GM13977 (cell line): ENCODE results near the gene SSBP1.
"Not testable (repeated sequence)": the region's sequence is repeated elsewhere in the genome, so short reads cannot be mapped to it uniquely, and the experiment has no call there.

Experiments used
- DNase-seq: peaks from one replicate; pipeline ENCODE4 v3.0.0; 2012; ENCODE audit warnings: low spot score
- in situ Hi-C: fragments of 300-500 bp; cut with MboI; formaldehyde crosslinking; loops from one replicate; pipeline ENCODE4 v1.12.0; 2022; ENCODE audit warnings: low sequenced_read_pairs, low pct_unique_long_range_greater_than_20kb, mixed read lengths, inconsistent platforms; ENCODE audit not compliant: unreplicated experiment
- TF ChIP-seq, protein P1 (sequence below): IDR thresholded peaks from 2 replicates; pipeline ENCODE4 v1.5.1; 2012; ENCODE audit warnings: mild to moderate bottlenecking, control low read depth; ENCODE audit not compliant: insufficient read depth; ENCODE audit errors: extremely low read depth, missing control alignments

Gene SSBP1

DNA sequence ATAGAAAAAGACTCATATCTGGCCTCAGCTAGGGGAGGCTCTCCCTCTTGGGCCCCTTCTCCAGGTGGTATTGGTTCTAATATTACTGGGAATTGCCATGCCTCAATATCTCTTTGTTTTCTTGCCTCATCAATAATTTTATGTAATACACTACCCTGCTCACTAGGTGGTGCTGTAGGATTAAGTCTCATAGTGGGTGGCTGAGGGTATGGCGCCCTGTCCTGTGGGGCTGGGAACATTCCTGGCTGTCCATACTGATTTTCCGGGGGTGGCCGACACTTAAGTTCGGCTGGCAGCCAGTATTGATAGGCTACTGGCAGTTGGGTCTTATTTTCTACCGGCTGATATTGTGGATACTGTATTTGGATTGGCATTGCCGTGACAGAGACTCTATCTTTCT, 16.8 kb downstream of the SSBP1 start:
- DNase-seq: no peak
- TF ChIP-seq, protein P1, sequence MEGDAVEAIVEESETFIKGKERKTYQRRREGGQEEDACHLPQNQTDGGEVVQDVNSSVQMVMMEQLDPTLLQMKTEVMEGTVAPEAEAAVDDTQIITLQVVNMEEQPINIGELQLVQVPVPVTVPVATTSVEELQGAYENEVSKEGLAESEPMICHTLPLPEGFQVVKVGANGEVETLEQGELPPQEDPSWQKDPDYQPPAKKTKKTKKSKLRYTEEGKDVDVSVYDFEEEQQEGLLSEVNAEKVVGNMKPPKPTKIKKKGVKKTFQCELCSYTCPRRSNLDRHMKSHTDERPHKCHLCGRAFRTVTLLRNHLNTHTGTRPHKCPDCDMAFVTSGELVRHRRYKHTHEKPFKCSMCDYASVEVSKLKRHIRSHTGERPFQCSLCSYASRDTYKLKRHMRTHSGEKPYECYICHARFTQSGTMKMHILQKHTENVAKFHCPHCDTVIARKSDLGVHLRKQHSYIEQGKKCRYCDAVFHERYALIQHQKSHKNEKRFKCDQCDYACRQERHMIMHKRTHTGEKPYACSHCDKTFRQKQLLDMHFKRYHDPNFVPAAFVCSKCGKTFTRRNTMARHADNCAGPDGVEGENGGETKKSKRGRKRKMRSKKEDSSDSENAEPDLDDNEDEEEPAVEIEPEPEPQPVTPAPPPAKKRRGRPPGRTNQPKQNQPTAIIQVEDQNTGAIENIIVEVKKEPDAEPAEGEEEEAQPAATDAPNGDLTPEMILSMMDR: peak; percentile 46
- in situ Hi-C loops: no loop called here

DNA sequence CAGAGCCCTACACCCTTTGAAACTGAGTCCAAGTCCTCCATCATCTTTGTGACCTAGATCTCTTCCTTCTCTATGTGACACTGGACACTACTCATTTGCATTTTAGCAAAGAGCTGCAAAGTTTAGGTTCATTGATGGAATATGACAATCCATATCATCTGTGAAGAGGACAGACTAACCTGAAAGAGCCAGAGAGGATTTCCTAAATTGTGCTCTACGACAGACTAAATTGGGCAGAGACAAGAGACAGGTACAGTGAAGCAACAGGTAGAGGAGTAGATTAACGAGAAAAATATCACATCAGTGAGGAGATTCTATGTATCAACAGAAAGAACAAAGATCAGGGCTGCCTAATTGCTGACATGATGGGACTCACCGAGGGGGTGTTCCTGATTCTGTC, 25.6 kb downstream of the SSBP1 start, which contains the start of gene TAS2R3:
Gene TAS2R3, plus strand, starts transcription at position 301 of the 400 bp plus-strand sequence. Its CDS starts 62 bp downstream, at position 363.
- TF ChIP-seq, protein P1: no peak
- no peak for DNase-seq
- in situ Hi-C loops: no loop called here

DNA sequence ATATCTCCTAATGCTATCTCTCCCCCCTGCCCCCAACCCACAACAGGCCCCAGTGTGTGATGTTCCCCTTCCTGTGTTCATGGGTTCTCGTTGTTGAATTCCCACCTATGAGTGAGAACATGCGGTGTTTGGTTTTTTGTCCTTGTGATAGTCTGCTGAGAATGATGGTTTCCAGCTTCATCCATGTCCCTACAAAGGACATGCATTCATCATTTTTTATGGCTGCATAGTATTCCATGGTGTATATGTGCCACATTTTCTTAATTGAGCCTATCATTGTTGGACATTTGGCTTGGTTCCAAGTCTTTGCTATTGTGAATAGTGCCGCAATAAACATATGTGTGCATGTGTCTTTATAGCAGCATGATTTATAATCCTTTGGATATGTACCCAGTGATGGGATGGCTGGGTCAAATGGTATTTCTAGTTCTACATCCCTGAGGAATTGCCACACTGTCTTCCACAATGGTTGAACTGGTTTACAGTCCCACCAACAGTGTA, 32.0 kb downstream of the SSBP1 start:
- DNase-seq, in situ Hi-C loops: not testable (repeated sequence)

DNA sequence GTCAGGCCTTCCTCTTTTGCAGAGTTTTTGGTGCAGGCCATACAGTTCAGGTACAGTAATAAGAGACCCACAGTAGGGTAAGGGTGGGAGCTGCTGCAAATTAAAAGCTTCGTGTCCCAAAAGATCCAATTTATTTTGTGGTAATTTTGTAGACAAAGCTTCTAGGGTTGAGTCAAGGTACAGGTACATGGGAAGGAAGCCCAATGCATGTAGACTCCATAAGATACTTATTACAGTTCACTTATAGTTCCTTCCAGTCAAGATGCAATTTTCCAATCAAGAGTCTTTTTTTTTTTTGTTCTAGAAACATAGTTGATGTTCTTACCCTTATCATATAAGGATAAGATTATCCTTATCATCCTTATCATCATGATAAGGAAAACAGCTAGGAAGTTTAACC, 38.2 kb downstream of the SSBP1 start, which contains the start of gene TAS2R4:
Gene TAS2R4, plus strand, starts transcription at position 301 of the 400 bp plus-strand sequence. CDS start 1,815 bp downstream, outside the sequence.
- in situ Hi-C loops: no loop called here
- TF ChIP-seq, protein P1: no peak
- no peak for DNase-seq

DNA sequence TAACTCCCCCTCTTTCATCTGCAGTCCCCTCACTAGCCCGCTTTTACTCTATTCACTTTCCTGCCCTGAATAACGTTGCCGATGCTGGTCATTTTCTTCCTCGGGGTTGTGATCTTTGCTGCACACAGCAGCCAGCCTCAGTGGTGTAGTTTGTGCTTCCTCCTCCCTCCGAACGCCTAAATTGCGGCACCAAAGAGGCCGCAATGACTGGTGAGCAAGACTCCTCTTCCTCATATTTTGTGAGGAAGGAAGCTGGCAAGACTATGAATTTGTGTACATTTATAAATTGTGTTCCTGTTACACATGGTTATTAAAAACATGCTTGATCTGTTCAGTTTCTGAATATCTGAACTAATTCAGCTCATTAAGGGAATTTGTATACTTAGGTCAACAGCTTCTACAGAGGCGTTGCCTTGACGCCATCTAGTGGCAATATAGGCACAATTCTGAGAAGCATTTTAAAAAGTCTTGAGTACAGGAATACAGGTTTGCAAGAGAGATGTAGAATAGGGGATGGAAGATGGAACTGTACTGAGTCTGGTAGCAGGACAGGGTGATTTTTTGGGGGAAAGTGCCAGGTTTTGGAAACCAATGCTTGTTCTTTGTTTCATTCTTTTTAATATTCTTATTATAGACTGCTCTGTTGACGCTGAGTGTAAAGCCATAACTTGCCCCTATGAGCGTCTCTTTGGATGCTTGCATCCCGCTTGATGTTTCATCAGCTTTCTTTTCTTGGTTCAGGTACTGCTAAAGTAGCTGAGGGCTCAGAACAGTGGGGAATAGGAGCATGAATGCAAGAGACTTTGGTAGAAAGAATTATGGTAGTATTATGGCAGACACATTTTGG, 47.8 kb downstream of the SSBP1 start:
- DNase-seq: peak; percentile 71
- TF ChIP-seq, protein P1: peak; percentile 85
- in situ Hi-C loops: no loop called here

DNA sequence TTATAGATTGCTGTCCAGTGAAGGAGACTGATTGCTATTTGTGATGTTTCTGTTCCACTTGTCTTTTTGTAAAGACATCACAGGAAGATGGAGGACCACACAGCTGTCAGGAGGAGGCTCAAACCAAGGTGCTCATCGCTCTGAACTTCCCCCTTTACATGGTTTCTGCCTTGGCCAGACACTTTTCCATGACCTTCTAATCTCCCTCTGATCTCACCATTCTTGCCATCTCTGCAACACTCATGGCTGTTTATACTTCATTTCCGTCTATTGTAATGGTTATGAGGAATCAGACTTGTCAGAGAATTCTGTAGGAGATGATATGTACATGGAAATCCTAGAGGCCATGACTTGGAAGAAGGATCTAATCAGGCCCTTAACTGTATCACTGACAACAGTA, 50.1 kb downstream of the SSBP1 start:
- in situ Hi-C loops: no loop called here
- TF ChIP-seq, protein P1: no peak
- no peak for DNase-seq

DNA sequence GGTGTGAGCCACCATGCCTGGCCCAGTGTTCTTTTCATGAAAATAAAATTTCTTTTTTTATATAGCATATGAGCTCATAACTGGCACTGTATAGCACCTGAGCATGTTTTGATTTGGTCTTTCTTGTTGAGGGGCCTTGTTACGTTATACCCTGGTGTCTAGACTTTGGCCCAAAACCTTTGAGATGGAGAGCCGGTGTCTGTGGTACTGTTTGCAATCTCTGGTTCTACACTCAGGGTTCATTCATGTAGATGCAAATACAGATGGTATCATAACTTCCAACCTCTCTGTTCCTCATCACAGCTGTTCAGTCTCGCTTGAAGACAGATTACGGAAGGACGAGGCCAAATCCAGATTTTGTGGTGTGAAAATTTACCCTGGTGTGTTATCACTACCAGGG, 51.8 kb downstream of the SSBP1 start, which contains the start of gene TAS2R5:
Gene TAS2R5, plus strand, starts transcription at position 301 of the 400 bp plus-strand sequence. CDS start 145 bp downstream, outside the sequence.
- in situ Hi-C loops: no loop called here
- TF ChIP-seq, protein P1: no peak
- no peak for DNase-seq
